ENCODE results near the gene C16orf87.

DNA sequence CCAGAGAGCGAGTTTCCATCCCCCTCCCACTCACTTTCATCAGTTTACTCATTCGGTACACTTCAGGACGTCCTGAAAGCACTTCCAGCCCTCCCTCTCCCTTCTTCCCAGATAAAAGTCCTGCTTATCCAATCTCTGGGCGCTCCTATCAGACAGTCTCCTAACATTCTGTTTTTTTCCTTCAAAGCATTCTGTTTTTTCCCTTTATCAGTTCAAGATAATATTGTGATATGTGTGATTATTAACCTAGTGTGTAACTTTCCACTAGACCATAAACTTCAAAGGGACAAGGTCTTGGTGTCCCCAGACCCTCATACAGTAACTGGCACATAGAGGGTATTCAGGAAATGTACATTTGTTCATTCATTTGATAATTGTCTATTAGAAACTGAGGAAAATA, 24.4 kb upstream of the C16orf87 start:
- TF ChIP-seq EP300 (IDR thresholded peaks at IDR 0.05) (no peak), POLR2A (IDR thresholded peaks at IDR 0.05) (no peak), POLR2AphosphoS5 (IDR thresholded peaks at IDR 0.05) (no peak)
- TF ChIP-seq, protein P1, sequence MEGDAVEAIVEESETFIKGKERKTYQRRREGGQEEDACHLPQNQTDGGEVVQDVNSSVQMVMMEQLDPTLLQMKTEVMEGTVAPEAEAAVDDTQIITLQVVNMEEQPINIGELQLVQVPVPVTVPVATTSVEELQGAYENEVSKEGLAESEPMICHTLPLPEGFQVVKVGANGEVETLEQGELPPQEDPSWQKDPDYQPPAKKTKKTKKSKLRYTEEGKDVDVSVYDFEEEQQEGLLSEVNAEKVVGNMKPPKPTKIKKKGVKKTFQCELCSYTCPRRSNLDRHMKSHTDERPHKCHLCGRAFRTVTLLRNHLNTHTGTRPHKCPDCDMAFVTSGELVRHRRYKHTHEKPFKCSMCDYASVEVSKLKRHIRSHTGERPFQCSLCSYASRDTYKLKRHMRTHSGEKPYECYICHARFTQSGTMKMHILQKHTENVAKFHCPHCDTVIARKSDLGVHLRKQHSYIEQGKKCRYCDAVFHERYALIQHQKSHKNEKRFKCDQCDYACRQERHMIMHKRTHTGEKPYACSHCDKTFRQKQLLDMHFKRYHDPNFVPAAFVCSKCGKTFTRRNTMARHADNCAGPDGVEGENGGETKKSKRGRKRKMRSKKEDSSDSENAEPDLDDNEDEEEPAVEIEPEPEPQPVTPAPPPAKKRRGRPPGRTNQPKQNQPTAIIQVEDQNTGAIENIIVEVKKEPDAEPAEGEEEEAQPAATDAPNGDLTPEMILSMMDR (IDR thresholded peaks at IDR 0.05): no peak
